ENCODE results near the gene EFNA5.

GRCh38 chr5:107712359-107712870, 41.7 kb upstream of the EFNA5 start:
- TF ChIP-seq CTCF (IDR thresholded peaks at IDR 0.05), result no peak
- TF ChIP-seq ZFX (IDR thresholded peaks at IDR 0.05; ENCODE audit: borderline replicate concordance), result no peak

Measured in 22Rv1 (cell line).